ENCODE results near the gene ACYP1.

The ACYP1 gene

DNA sequence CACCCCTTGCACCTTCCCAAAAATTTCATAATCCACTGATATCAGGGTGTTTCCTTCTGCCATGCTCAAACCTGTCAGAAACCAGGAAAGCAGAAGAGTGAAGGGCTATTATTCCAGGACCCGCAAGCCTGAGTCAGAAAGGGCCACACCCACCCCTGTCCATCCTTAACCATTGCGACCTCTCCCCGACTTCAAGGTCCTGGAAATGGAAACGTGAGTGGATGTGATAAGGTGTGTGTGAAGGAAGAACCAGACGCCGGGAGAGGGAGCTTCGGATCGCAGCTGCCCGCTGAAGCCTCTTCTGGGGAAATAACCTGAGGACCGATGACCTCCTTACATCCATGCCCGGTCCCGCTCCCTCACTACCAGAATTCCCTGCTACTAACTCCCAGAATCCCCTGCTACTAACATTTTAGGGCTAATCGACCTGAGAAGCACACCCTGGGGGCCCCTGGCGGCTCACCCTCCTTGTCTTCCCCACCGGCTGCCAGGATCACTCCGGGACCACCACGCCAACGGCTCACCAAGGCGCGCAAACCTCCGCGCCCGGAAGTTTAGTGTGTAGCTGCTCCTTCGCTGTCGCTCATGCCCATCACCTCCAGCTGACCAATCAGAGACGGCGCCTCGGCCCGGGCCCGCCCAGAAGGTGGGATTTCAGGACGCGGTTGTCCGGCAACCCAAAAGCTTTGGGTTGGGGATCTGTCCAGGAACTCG is at the start of gene ACYP1:
ACYP1 (minus strand) TSS at position 534 of the 714 bp plus-strand sequence; CDS start at position 63, 471 bp downstream.
- DNase-seq: peak; percentile 97

DNA sequence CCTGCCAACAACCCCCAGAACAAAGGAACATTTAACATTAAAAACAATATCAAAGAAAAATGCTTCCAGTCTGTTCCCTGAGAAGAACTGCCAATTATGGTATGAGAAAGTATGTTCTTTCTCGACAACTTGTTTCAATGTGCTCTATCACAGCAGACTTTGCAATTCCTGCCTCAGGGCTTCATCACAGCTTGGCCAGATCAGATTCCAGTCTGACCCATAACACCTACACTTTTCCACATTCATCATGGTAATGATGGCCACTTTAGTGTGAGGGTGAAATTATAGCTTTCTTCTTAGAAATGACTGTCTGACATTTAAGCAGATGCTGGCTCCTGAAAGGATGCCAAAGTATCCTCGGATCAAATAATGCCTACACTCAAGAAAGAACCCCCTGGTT is 46.1 kb upstream of the ACYP1 start:
- no peak for DNase-seq

DNA sequence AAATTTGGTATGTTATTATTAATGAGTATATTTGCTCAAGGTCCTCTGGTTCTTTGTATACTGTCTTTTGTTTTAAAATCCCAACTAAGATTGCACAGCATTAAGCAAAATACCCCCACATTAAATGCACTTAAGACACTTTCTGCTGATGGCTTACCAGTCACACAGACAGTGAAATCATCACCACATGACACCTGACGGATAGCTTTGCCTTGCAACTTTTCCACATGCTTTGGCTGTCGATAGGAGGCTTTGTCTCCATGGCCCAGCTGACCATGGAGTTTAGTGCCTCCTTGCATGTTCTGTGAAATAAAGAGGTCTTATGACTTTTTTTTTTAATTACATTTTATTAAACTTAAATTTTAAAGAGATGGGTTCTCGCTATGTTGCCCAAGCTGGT is 43.4 kb upstream of the ACYP1 start:
- no peak for DNase-seq

DNA sequence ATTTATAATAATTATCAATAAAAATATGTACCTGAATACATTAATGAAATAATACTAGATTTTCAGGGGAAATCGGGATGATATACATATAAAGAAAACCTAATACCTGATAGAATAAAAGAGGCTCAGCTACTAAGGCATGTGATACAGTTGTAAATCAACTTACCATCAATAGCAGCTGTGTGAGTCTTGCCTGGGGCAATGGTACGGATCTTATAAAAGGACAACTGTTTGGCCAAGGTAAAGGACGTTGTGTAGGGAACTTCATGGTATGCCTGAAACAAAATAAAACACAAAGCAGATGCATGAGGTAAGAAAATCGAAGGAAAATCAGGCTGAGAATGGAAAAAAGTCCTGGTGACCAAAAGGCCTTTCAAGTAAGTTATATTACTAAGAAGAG is 37.7 kb upstream of the ACYP1 start:
- DNase-seq: no peak

DNA sequence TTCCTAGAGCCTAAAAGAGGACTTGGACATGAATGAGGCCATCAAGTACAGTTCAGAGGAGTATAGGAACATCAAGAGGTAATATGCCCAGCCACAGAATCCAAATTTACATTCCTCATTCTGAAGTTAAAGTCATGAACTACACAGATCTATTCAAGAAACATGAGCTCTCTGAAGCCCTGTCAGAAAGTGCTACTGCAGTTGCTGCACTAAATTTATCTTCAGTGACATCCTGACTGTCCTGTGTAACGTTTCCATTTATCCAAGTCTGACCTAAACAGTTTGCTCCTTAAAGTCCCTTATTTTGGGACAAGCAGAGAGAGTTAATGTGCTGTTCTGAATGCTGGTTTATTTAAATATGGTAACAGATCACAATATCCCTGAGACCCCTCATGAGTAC is 34.9 kb upstream of the ACYP1 start:
- no peak for DNase-seq

DNA sequence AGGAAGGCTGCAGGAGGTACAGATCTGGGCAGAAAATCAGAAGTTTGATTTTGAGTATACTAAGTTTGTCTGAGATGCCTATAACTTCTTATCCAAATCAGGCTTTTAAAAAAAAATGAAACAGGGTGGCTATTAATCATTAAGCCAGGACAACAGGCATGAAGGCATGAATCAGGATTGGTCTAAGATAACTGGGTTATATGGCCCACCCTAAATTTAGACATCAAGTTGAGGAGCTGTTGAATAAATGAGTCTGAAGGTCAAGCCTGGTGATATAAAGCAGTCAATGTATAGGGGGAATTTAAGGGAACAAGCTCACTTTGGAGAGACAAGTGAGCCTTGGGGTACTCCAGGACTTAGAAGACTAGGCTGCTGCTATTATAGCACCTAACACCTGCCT is 34.4 kb upstream of the ACYP1 start:
- DNase-seq: no peak

DNA sequence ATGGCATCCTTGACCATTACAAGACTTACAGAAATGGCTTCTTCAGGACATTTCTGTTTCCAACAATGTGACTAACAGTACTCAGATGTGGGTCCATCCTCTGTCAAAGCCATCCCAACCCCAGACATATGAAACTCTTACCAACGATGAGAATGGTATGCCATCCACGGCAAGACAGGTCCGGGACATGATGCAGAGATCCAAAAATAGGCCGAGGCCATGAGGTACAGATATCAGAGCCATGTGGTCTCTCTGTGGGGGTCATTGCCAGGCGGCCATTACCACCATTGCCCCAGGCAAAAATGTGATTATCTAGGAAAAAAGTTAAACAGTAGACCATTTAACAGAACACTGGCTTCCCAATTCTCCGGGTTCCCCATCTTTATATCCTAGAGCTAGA is 33.1 kb upstream of the ACYP1 start:
- no peak for DNase-seq

DNA sequence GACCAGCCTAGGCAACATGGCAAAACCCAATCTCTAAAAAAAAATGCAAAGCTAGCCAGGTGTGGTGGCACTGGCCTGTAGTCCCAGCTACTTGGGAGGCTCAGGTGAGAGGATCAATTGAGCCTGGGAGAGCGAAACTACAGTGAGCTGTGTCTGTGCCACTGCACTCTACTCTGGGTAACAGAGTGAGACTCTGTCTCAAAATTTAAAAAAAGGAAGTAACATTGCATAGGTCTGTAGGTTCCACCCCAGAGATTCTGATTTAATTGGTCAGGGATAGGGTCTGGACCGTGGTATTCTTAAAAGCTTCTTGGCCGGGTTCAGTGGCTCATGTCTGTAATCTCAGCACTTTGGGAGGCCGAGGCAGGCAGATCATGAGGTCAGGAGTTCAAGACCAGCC is 31.9 kb upstream of the ACYP1 start:
- DNase-seq: no peak

DNA sequence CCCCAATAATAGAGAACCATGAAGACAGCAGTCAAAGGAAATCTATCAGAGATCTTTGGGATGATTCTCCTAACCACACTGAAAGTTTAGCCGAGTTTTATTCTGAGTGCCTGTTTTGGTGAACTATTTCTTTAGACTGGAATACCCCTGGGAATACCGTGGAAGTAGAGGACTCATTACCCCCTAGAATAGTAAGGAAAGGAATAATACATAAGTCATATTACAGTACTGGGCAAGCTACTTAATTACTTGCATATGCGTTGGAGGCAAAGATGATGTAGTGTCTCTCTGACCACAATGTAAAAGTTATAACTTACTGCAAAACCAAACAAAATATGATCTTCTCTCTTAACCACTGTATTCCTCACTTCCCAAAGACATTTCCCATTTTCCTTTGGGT is 31.1 kb upstream of the ACYP1 start:
- no peak for DNase-seq

DNA sequence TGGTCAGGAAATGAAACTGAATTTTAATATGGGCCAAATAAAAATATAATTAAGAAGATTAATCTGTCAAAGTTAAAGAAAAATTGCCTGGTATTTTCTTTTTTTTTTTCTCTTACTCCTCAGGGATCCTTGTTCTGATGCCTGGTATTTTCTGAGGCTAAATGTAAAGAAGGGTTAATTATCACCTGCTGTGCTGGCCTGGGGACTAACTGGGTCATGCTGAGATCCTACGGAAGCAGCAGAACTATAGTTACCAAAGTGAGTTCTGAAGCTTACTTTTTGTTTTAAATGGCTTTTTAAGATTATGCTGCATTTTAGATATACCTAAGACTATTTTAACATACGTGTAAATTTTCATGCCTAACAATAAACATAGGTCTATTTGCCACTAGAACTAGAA is 28.9 kb upstream of the ACYP1 start:
- no peak for DNase-seq

DNA sequence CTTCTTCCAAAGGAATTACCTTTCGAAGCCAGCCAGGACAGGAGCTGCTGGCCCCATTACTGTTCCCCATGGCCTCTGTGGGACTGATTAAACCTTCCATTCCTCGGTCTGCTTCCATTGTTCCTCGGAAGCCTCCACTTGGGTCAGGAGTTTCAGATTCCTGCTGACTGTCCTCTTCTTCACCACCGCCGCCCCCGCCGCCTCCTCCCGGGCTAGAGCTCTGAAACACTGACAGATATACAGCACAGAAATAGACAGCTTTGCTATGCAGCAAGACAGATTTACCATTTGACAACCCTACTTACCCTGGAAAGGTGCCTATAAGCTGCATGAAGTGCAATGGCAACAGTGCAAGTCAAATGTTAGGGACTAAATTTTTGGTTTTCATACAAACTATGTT is 27.4 kb upstream of the ACYP1 start:
- no peak for DNase-seq

DNA sequence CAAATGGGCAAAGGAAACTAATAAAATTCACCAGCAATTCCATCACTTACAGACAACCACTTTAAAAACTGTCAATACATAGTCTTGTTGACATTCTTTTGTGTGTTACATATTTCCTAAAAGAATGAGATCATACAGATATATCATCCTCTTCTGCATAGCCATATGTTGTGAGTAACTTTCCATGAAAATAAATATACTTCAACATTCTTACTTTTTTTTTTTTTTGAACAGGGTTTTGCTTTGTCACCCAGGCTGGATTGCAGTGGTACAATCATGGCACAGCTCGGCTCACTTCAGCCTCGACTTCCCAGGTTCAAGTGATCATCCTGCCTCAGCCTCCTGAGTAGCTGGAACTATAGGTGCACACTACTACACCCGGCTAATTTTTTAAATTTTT is 26.5 kb upstream of the ACYP1 start:
- no peak for DNase-seq

DNA sequence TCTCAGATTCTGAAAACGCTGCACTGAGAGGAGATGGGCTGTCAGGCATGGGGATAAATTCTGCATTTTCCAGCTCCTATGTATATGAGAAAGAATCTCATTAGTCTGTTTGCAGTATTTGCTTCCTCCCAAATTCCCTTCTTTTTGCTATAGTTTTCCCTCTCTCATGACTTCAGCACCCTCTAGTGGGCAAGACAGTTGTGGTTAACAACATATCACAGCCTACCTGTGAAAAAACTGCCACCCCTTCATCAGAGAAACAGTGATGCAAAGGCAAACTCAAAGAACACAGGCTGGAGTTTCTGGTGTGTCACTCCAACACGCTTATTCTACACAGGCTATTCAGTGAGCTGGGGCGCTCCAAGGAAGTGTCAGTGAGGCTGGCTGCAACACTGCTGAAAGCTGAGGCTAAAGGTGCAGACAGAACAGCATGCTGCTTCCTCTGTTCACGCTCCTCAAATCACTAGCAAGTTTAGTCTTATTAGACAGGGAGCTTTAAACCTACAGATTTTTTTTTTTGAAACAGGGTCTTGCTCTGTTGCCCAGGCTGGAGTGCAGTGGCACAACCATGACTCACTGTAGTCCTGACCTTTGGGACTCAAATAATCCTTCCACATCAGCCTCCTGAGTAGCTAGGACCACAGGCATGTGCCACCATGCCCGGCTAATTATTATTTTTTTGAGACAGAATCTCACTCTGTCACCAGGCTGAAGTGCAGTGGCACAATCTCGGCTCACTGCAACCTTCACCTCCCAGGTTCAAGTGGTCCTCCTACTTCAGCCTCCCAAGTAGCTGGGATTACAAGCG is 24.9 kb upstream of the ACYP1 start:
- DNase-seq: peak; percentile 75

DNA sequence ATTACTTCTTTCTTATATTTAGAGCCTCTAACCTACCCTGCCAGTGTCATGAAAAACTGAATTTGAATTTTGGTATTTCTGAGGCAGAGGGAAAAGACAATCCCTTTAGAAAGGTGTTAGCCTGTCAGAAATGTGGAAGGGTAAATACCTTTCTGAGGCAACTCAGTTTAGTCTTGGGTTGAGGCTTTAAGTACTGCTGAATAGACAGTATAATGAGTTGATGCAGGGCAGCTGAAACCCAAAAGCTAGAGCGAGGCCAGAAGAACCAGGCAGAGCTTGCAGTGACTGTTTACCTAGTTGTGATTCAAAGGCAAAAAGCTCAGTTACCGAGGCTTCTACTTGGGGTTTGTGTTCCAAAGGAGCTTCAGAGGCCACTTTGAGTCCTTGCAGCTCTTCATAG is 24.3 kb upstream of the ACYP1 start:
- DNase-seq: no peak

DNA sequence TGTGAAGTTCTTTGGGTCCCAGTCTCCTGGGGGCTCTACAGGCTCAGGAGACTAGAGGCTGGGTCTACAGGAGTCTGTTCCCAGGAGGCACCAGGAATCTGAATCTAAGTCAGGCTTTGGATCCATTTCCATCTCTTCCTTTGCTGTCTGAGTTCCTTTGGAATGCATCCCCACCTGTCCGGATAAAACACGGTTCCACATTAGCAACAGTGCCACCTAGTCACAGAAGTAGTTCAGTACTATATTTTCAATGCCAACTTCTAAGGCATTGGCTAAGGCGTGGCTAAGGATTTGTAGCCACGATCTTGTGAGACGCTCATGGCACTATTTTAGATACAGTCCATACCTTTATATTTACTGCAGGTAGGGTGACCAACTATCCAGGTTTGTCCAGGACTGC is 20.7 kb upstream of the ACYP1 start:
- DNase-seq: peak; percentile 62

DNA sequence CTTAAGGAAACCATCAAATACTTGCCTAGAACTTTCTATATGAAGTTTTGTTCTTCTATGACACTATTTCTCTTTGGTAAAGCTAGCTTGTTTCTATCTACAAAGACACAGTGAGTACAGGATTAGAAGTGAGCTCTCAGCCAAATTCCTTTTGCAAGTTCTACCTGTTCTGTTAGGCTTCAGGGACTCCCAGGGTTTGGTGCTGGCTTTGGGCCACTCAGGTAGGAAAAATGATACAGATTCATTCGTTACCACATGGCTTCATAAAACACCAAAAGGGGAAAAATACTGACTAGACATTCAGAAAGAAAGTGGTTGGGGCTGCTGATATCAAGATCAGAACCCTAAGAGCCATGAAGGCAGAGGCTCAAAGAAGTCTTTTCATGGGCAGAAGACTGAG is 19.4 kb upstream of the ACYP1 start:
- DNase-seq: no peak

DNA sequence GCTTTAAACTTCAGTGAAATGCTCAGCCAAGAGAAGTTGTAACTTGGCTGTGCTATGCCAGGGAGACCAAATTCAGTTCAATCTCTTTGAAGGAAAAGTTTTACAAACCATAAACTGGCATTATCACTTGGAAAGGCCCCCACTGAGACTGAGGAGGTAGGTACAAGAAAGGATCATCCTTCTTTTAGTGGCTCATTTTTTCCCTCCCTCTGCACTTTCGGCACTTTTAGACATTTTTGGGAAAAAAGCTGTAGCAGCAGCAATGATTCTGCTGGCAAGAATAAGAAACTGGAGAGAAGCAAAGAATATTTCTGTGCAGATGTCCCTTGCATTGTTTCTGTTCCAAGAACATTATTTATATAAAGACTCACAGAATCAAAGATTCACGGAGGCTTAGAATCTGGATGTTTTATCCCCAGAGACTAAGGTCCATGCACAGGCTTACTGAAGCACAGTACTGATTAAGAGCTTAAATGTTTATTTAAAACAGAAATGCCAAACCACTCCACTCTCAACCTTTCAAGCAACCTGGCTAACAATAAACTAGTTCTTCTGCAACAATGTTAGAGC is 17.9 kb upstream of the ACYP1 start:
- DNase-seq: no peak

DNA sequence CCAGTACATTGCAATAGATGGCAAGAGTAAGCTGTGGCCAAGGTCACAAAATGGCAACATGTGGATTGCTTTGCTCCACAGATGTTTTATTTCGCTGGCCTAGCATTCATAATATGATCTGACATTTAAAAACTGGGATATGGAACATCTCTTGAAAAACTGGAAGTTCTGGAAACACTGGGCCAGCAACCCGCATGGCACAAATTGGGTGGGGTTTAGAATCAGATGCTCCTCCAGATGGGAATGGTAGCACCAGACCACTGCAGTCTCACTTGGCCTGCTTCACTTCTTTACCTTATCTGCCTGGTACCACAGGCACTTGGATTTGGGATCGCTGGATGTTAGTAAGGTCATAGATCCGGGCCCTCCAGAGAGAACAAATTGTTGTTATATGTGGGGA is 15.7 kb upstream of the ACYP1 start:
- no peak for DNase-seq

DNA sequence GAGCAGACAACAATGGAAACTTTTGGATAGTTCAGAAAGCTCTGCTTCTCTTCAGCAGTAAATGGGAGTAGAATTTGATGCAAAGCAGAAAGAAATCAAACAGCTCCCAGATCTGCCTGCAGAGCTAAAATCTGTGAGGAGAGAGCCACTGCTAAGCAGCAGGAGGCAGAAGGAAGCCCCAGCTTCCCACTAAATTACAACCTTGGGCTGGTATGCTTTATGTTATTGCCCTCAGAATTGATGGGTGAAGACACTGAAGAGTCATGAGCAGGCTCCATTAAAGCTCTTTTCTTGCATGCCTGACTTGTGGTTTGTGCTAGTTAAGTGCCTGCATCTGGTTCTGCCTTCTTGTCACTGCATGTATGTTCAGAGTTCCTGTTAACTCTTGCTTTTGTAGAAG is 14.0 kb upstream of the ACYP1 start:
- DNase-seq: no peak

DNA sequence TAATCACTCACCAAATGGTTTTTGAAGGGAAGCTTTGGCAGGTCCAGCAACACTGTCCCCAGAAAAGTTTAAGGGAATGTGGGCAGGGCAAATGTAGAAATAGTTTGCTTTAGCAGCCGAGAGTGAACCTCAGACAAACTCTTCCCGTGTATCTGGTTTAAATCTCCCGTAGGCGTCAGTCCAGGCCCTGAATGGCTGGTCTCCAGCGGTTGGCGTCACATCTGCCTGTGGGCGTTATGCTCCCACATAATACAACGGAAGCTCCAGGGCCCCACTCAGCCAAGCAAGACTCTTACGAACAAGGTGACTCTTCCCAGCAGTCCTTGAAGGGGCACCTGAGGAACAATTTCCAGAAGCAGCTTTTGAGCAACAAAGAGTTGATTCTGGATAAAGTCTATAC is 6.6 kb upstream of the ACYP1 start:
- DNase-seq: no peak

DNA sequence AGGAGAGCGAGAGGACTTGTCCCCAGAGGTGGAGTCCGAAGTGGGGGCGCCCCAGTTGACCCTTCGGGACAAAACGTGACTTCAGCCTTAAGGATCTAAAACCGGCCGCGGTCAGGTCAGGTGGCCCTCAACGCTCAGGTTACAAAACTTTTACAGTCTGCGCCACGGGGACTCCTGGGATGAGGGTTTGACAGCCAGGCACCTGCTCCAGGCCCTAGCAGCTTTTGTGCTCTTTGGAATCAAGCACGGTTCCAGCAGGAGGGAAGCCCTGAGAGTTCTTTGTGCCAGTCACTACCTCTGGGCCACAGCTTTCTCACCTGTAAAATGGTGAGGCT is 6.0 kb upstream of the ACYP1 start:
- DNase-seq: peak; percentile 70

DNA sequence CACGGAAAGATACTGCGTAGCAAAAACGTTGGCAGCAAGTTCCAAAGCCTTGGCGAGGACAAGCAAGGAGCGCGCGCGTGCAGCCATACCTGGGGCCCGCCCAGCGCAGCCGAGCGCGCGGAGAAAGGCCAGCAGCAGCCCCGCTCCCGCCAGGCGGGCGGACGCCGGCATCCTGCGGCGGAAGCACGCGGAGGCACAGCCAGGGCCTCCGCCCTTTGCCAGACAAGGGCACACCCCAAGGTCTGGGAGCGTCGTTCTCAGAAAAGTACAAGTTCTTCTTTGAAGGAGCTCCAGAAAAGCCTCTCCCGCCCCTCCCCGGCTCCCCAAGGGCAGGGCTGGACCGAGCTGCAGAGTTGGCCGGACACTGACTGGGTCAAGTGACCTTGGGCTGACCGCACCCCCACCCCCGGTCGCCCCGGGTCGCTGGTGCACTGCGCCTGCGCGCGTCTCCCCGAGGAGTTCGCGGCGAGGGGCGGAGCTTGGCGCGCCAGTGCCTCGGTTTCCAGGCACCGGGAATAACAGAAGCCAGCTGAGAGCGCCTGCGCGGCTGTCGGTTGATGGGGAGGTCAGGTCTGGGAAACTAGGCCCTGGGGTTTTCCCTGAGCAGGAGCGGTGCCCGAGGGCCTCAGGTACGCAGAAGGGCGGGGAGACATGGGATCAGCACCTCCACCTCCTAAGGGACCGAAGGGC is 5.4 kb upstream of the ACYP1 start, which contains the start of gene ZC2HC1C:
ZC2HC1C (plus strand) TSS at position 521 of the 690 bp plus-strand sequence. CDS start 933 bp downstream, outside the sequence.
- DNase-seq: peak; percentile 95

DNA sequence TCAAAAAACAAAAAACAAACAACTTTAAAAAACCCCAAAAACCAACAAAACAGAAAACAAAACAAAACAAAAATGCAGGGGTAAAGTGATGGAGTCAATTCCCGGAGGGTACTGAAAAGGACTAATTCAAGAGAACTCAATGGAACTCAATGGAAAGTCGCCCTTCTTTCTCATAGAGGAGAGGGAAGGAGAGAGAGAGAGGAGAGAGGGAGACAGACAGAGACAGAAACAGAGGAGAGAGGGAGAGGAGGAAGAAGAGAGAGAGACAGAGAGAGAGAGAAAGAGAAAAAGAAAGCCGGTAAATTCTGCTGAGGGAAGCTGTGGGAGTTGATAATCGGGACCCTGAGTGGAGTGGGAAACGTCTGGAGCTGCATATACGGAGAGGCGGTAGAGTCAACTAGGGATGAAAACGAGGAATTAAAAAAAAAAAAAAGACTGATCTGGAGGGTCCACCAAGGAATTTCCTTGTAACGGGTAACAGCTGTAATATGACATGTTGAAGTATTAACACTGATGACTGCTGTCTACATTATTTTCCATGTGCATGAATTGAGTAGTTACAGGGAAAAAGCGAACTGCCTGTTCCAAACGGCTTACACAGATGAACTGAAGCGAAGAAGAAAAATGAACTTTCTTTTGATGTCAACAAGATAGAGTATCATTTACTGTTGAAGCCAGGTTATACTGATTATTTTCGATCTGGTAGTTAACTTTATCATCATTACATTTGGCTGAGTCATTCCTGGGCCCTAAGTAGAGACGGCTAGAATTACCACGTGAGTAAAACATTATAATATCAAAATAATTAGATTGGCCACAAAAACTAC is 4.7 kb upstream of the ACYP1 start:
- peak; percentile 66 for DNase-seq
